Gastroesophageal sphincter (tissue), 4 donors: ENCODE measurements around the gene LDB3. TPM values are rescaled to one million over a fixed set of nuclear protein-coding genes. Genes with fewer than 3 reads are reported as not detected.

Source experiments
- ATAC-seq: fragments of 150-250 bp; one replicate; pipeline ENCODE4 v1.9.1; 2016; ENCODE audit warnings: mild to moderate bottlenecking, moderate library complexity
- H3K27ac ChIP-seq, 4 donors: fragments of 200-600 bp; sonication (generic) in 3 of 4; 1 replicate in 3 of 4; 2 replicates in 1 of 4; pipeline ENCODE4 v1.5.1; 2016 to 2019
- H3K27me3 ChIP-seq: fragments of 200-600 bp; sonication (generic); one replicate; pipeline ENCODE4 v1.5.1; 2019
- H3K36me3 ChIP-seq, 2 donors: fragments of 200-600 bp; sonication (generic); one replicate each; pipeline ENCODE4 v1.5.1; 2019; ENCODE audit warnings: control low read depth in 1 of 2
- H3K4me1 ChIP-seq, 3 donors: fragments of 200-600 bp; sonication (generic); 1 replicate in 2 of 3; 2 replicates in 1 of 3; pipeline ENCODE4 v1.5.1; 2016 to 2019; ENCODE audit warnings: control low read depth in 2 of 3
- H3K4me3 ChIP-seq, 2 donors: fragments of 200-600 bp; sonication (generic); one replicate each; pipeline ENCODE4 v1.5.1; 2019; ENCODE audit warnings: mild to moderate bottlenecking in 1 of 2, moderate library complexity in 1 of 2
- H3K9me3 ChIP-seq, 3 donors: fragments of 200-600 bp; sonication (generic); one replicate each; pipeline ENCODE4 v1.5.1; 2017 to 2019; ENCODE audit warnings: control low read depth in 2 of 3
- CTCF ChIP-seq, 4 experiments: fragments of 200-600 bp in 2 of 4; fragments of 450-650 bp in 2 of 4; sonication (generic) in 1 of 4; IDR thresholded peaks; one replicate each; pipeline ENCODE4 v1.5.1; 2017 to 2019; ENCODE audit warnings: antibody characterized with exemption in 4 of 4, mild to moderate bottlenecking in 2 of 4, moderate library complexity in 2 of 4
- EP300 ChIP-seq: sonication (generic); formaldehyde crosslinking; IDR thresholded peaks from one replicate; pipeline ENCODE4 v1.6.1; 2017; ENCODE audit warnings: antibody characterized with exemption, mild to moderate bottlenecking
- POLR2A ChIP-seq, 2 donors: fragments of 450-650 bp; IDR thresholded peaks; one replicate each; pipeline ENCODE4 v1.6.1; 2017; ENCODE audit warnings: antibody characterized with exemption in 2 of 2, mild to moderate bottlenecking in 2 of 2, moderate library complexity in 1 of 2
- POLR2AphosphoS5 ChIP-seq: sonication (generic); formaldehyde crosslinking; IDR thresholded peaks from one replicate; pipeline ENCODE4 v1.6.1; 2017; ENCODE audit warnings: antibody characterized with exemption
- WGBS, 2 donors: methylation state at CpG; one replicate each; pipeline ENCODE4 v1.1.5; 2018; ENCODE audit warnings: low coverage in 1 of 2; 5-methylcytosine and 5-hydroxymethylcytosine counted together
- total RNA-seq, 4 donors: library from RNA; depleted of rRNA; stranded (reverse); fragments of >200 nt; gene quantifications; one replicate each; pipeline ENCODE4 v1.1.0, GENCODE V29; 2016

Gene LDB3
- total RNA-seq, 4 donors from 2014 or later = 12.9 to 45.8 (median 18.6) TPM

DNA sequence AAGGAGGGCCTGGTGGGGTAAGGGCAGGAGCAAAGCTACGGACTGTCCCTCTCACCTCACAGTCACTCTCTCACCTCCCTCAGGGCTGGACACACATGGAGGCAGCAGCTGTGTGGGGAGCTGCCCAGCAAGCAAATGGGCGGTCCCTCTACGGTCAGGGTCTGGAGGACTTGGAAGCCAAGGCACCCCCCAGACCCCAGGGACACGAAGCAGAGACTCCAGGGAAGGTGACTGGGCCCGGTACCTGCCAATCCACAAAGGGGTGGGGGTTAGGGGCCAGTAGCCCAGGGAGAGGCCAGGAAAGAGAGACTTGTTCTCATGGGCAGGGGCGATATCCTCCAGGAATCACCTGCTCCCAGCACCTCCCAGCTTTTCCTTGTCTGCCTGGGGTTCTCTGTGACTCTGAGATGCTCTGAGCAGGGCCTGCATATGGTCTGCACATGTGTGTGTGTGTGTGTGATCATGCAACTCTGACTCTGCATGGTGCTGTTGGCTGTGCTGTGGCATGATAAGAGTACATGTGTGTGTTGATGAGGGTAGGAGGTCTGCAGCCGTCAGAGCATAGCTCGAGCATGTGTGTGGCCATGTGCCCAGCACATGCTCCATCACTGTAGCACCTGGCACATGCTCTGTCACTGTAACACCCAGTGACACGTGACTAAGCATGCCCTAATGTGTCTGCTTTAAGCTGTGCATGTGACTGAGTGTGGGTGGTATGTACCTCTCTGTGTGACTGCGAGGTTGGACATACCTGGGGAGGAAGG, 4.6 kb upstream of the LDB3 start:
- no peak overlapping the region for H3K4me3 ChIP-seq
- ATAC-seq = no peak
- 77 to 87% methylated on average over 3 to 6 of the region's 10 CpGs for WGBS, 2 donors
- no peaks in the 10 kb centered on the region for H3K9me3 ChIP-seq
- TF ChIP-seq EP300 (no peak), CTCF (IDR thresholded peaks at IDR 0.05) (no peak), POLR2AphosphoS5 (no peak), POLR2A (IDR thresholded peaks at IDR 0.05) (no peak)
- no peaks in the 10 kb centered on the region for H3K36me3 ChIP-seq
- peaks cover 0 to 66% (median 0%) of the 10 kb centered on the region in 3 donors for H3K4me1 ChIP-seq
- peak overlapping the region in 2 of 4 donors; percentile 92 to 94 for H3K27ac ChIP-seq
- no peaks in the 10 kb centered on the region for H3K27me3 ChIP-seq

DNA sequence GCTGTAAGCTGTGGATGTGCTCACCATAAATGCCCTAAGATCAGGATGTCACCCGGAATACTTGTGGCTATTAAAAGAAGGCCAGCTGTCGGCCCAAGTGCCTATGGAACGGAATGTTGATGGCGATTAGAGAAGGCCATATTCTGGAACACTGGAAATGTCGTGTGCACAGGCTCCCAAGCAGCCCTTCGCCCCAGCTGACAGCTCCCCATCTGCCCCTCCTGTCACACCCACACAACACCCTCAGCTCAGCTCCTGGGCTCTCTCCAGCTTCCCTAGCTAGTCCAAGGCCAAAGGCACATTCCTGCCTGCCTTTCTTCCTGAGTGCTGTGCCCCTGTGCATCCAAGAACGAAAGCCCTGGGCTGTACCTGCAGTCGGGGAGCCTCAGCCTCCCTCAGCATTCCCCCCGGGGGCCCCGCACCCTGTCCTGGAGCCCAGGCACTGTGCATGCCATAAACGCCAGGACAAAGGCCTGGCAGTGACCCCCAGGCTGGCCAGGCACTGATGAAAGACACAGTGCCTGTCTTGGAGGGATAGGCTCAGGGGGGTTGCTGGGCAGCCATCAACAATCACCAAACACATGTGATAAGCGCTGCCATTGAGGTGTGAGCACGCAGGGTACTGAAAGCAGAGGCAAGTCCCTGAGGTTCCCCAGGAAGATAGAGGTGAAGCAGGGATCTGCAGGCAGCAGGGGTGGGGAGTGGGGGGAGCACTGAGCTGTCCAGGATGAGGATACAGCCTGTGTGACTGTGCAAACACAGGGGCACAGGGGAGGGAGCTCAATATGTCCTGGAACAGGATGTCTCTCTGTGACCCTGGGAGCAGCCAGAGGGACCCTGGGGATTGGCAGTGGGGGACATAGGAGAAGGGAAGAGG, 3.7 kb upstream of the LDB3 start:
- H3K4me1 ChIP-seq = peaks cover 0 to 74% (median 0%) of the 10 kb centered on the region in 3 donors
- ATAC-seq = no peak
- H3K27ac ChIP-seq = peak overlapping the region in 3 of 4 donors; percentile 67 to 94 (median 92)
- 42% methylated on average over 3 of the region's 13 CpGs; no CpG with 5 or more reads in 1 of the 2 donors for WGBS, 2 donors
- no peak overlapping the region for H3K4me3 ChIP-seq
- H3K36me3 ChIP-seq = no peaks in the 10 kb centered on the region
- no peaks in the 10 kb centered on the region for H3K9me3 ChIP-seq
- H3K27me3 ChIP-seq = no peaks in the 10 kb centered on the region
- no peak for TF ChIP-seq POLR2A (IDR thresholded peaks at IDR 0.05)
- no peak for TF ChIP-seq POLR2AphosphoS5
- no peak for TF ChIP-seq EP300

DNA sequence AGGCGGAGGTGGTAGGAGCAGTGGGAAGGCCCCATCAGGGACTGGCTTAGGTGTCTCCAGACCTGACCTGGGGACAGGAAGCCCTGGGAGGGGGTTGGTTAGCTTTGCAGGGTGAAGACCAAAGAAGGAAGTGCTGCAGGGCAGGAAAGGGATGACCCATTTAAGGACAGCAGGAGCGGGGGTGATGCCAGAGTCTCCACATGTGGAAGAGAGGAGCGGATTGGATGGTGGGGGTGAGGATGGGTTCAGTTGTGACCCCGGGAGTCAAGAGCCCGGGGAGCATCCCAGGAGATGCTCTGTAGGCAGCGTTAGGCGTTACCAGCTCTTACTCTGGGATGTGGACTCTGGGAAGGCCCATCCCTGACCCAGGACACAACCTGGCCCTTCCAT, 3.1 kb upstream of the LDB3 start:
- Histone ChIP-seq H3K4me3 (no peak overlapping the region), H3K27ac (peak overlapping the region in 3 of 4 donors; percentile 67 to 94 (median 92))
- 73 to 82% methylated on average over 2 to 7 of the region's 7 CpGs for WGBS, 2 donors

DNA sequence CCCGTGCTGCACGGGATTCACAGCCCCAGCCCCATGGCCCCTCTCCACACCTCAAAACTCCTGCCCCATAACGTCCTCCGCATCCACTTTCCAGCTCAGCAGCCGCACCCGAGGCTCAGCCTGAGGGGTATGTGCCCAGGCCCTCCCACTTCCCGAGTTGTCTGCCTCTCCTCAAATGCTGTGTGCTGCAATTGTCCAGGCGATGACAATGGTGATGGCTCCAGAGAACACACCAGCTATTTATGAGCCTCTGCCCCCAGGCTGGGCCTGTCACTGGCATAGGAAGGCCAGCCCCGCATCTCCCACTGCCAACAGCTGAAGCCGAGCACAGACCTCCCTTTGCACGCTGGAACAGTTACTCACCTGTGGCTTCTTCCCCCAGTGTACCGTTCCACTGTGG, 2.4 kb upstream of the LDB3 start:
- Histone ChIP-seq H3K9me3 (no peaks in the 10 kb centered on the region), H3K4me1 (peaks cover 0 to 87% (median 0%) of the 10 kb centered on the region in 3 donors), H3K27me3 (no peaks in the 10 kb centered on the region), H3K4me3 (no peak overlapping the region), H3K27ac (peak overlapping the region in 3 of 4 donors; percentile 67 to 94 (median 92)), H3K36me3 (no peaks in the 10 kb centered on the region)
- no peak for TF ChIP-seq POLR2A (IDR thresholded peaks at IDR 0.05)
- ATAC-seq = no peak
- whole genome bisulfite sequencing, 2 donors = 86% methylated on average over 4 of the region's 12 CpGs; no CpG with 5 or more reads in 1 of the 2 donors

More for the DNA sequence above, 3.1 kb upstream of the LDB3 start:
- TF ChIP-seq POLR2A (IDR thresholded peaks at IDR 0.05) = no peak
- no peak for TF ChIP-seq EP300
- TF ChIP-seq CTCF (IDR thresholded peaks at IDR 0.05) = no peak
- no peak for TF ChIP-seq POLR2AphosphoS5
- Histone ChIP-seq H3K4me1 (peaks cover 0 to 81% (median 0%) of the 10 kb centered on the region in 3 donors), H3K27me3 (no peaks in the 10 kb centered on the region), H3K36me3 (no peaks in the 10 kb centered on the region), H3K9me3 (no peaks in the 10 kb centered on the region)
- ATAC-seq = no peak

GRCh38 chr10:86666538-86666937, 1.8 kb upstream of the LDB3 start:
- H3K4me1 ChIP-seq = peaks cover 0 to 88% (median 5%) of the 10 kb centered on the region in 3 donors

More at GRCh38 chr10:86666538-86666937, 1.8 kb upstream of the LDB3 start:
- WGBS, 2 donors = no CpG with 5 or more reads among the region's 7 CpGs
- ATAC-seq = no peak
- H3K9me3 ChIP-seq = no peaks in the 10 kb centered on the region
- no peaks in the 10 kb centered on the region for H3K36me3 ChIP-seq
- peak overlapping the region in 3 of 4 donors; percentile 92 to 97 (median 94) for H3K27ac ChIP-seq
- TF ChIP-seq POLR2A (IDR thresholded peaks at IDR 0.05) (no peak), POLR2AphosphoS5 (no peak), CTCF (IDR thresholded peaks at IDR 0.05) (no peak), EP300 (no peak)
- peak overlapping the region in 1 of 2 donors; percentile 52 for H3K4me3 ChIP-seq
- H3K27me3 ChIP-seq = no peaks in the 10 kb centered on the region
